Hematopoietic multipotent progenitor cell (in vitro differentiated cells): ENCODE results near the gene ZNF133. TPM values are rescaled to one million over a fixed set of nuclear protein-coding genes. Genes with fewer than 3 reads are reported as not detected.
"Not testable (repeated sequence)": the region's sequence is repeated elsewhere in the genome, so short reads cannot be mapped to it uniquely, and the experiment has no call there.

Experiments used
- DNase-seq, 3 donors: peaks; one replicate each; pipeline ENCODE4 v3.0.0-alpha.2; 2011 to 2015; ENCODE audit warnings: low read depth in 2 of 3, low spot score in 2 of 3
- total RNA-seq: library from RNA; depleted of rRNA; stranded (reverse); fragments of >200 nt; gene quantifications from one replicate; pipeline ENCODE4 v1.2.3, GENCODE V29; 2012

The ZNF133 gene
- total RNA-seq: 12.7 TPM

GRCh38 chr20:18287915-18288748 is at the start of gene ZNF133:
Gene ZNF133, plus strand, starts transcription at chr20:18288527. Its CDS starts 17,160 bp downstream, at chr20:18305687.
- peak; percentile 96 to 97 (median 96) for DNase-seq

GRCh38 chr20:18240997-18241396 is 47.3 kb upstream of the ZNF133 start:
- no peak for DNase-seq

DNA sequence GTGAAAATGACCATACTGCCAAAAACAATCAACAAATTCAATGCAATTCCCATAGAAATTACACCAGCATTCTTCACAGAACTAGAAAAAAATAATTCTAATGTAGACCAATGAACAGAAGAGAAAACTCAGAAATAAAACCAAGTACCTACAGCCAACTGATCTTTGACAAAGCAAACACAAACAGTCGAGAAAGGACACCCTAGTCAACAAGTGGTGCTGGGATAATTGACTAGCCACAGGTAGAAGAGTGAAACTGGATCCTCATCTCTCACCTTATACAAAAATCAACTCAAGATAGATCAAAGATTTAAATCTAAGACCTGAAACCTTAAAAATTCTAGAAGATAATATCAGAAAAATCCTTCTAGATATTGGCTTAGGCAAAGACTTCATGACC is 44.5 kb upstream of the ZNF133 start:
- DNase-seq: no peak

DNA sequence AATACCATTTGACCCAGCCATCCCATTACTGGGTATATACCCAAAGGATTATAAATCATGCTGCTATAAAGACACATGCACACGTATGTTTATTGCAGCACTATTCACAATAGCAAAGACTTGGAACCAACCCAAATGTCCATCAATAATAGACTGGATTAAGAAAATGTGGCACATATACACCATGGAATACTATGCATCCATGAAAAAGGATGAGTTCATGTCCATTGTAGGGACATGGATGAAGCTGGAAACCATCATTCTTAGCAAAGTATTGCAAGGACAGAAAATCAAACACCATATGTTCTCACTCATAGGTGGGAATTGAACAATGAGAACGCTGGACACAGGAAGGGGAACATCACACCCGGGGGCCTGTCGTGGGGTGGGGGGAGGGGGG is 39.8 kb upstream of the ZNF133 start:
- not testable (repeated sequence) for DNase-seq

DNA sequence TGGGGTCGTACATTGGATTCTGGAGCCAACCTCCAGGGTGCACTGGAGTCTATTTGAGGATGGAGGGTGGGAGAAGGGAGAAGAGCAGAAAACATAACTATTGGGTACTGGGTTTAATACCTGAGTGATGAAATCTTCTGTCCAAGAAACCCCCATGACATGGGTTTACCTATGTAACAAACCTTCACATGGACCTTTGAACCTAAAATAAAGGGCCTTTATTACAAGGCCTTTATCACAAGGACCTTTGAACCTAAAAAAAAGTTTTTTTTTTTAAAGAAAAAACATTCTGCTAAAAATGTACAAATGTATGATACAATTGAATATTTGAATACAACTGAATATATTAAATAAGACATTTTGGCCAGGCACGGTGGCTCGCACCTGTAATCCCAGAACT is 38.1 kb upstream of the ZNF133 start:
- DNase-seq: no peak

DNA sequence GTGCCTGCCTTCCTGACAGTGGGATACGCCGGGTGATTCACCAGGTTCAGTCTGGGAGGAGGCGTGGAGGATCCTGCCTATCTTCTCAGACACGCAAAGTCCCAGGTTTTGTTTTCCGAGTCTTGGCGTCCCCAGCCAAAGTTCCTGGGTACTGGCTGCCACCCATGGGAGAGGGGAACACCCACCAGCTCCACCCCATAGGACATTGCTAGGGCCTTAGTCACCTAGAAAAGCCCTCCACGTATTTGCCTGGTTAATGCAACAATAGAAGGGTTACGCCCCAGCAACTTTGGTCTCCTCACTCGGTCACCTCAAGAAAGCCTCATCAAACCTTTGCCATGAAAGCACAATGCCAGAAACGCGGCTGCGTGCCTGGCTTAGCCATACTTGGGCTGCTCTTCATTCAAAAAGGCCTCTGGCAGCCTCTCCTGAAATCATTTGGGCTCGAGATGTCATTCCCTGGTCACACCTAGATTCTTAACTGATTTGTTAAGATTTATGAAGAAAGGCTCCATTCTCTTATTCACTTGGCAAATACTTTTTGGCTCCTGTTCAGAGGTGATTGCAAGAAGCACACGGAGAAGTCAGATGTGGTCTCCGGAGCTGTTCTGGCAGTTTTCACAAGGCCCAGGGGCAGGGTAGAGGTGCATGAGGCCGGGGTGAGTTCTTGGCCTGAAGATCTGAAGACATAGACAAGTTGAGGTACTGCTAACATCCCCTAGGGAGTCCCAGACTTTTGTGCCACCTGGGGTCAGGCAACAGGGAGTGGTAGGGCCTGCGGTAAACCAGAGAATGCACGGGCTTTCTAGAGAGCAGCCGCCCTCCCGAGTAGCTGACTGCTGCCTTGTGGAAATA is 35.5 kb upstream of the ZNF133 start:
- DNase-seq: no peak

DNA sequence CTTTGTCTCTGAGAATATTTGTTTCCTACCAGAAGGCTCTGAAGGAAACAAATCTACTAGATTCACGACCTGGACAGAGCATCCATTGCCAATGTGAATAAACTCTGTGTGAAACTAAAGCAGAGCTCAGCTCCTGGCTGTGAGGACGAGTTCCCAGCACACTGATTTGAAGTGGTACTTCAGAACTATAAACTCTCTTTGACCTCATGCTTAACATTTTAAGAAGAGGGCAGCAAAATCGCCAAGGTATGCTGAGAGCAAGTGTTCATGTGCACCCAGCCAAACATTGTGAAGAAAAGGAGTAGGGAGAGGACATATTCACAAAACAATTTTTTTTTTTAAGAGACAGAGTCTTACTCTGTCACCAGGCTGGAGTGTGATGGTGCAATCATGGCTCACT is 33.7 kb upstream of the ZNF133 start:
- no peak for DNase-seq

- no peak for DNase-seq
Measured at GRCh38 chr20:18255526-18255925, 32.8 kb upstream of the ZNF133 start.

- DNase-seq: peak in 1 of 3 donors; percentile 31
Measured at GRCh38 chr20:18256440-18257090, 31.8 kb upstream of the ZNF133 start.

GRCh38 chr20:18258126-18258860 is 30.0 kb upstream of the ZNF133 start:
- DNase-seq: no peak

- no peak for DNase-seq
Measured at GRCh38 chr20:18259730-18260129, 28.6 kb upstream of the ZNF133 start.

GRCh38 chr20:18263723-18264122 is 24.6 kb upstream of the ZNF133 start:
- no peak for DNase-seq

DNA sequence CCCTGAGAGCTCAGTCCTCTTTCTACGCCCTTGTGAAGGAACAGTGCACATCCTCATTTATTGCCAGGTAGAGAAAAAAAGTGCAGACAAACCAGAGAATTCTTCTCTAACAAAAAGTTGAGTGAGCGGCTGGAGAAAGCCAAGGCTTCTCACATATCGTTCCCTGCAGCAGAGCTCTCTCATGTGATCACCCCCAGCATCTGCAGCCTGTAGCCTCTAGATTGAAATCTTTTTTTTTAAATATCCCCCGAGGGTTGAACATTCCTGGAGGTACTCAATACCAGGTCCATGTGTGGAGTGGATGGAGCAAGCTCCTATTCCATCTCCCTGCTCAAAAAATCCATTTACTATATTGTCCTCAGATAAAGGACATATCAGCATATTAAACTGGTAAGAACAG is 22.9 kb upstream of the ZNF133 start:
- DNase-seq: no peak

- no peak for DNase-seq
Measured at GRCh38 chr20:18266282-18266681, 22.0 kb upstream of the ZNF133 start.

GRCh38 chr20:18267815-18268214 is 20.5 kb upstream of the ZNF133 start:
- no peak for DNase-seq

DNA sequence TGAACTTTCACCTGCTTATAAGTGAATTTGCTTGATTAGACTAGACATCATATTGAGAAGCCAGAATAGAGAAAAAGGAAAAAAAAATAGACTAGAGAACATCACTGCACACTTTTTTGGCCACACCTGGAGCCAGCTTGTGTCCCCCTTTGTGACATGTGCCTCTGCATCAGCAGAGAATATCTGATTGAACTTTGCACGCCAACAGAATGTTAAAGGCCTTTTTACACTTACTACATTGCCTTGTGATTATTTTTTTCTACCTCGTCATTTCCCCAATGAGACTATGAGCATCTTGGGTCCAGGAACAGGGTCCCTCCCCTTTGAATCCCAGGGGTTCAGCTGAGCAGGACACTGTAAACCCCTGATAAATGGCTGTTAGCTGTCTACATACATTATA is 17.2 kb upstream of the ZNF133 start:
- no peak for DNase-seq

- no peak for DNase-seq
Measured at GRCh38 chr20:18272451-18272850, 15.9 kb upstream of the ZNF133 start.

DNA sequence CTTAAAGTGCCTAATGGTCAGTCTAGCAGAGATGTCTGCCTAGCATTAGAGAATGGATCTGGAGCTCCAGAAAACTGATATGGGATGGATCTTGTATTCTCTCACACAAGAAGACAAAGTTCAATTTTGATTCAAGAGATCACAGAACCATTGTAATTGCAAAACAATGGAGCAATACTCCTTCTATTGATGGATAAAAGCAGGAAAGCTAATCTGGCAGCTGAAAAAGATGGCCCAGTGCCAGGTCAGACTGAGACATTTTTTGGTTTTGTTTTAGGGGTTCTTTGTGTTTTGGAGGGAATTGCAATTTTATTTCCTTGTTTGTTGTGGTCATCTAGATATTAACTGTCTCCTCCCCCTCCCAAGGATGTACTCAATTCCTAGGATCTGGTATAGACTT is 14.6 kb upstream of the ZNF133 start:
- DNase-seq: no peak

GRCh38 chr20:18275960-18276359 is 12.4 kb upstream of the ZNF133 start:
- not testable (repeated sequence) for DNase-seq

- DNase-seq: peak; percentile 10 to 77 (median 54)
Measured at GRCh38 chr20:18276821-18277220, 11.5 kb upstream of the ZNF133 start.

DNA sequence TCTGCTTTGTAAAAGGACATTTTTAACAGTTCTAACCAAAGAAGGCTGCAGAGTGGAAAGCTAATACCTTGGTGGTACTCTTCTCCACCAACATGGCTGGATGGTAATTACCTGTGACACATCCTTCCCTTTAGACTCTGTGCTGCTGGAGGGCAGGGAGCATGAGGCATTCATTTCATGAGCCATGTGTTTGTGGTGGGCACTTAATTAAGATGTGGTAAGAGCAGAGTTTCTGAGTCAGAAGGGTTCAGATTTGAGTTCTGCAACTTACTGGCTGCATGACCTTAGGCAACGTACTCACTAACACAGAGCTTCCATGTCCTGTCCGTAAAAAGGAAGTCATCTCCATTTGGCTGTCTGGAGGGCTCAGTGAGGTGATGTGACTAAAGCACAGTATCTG is 9.1 kb upstream of the ZNF133 start:
- DNase-seq: no peak
